ENCODE data around the gene NINJ2.

DNA sequence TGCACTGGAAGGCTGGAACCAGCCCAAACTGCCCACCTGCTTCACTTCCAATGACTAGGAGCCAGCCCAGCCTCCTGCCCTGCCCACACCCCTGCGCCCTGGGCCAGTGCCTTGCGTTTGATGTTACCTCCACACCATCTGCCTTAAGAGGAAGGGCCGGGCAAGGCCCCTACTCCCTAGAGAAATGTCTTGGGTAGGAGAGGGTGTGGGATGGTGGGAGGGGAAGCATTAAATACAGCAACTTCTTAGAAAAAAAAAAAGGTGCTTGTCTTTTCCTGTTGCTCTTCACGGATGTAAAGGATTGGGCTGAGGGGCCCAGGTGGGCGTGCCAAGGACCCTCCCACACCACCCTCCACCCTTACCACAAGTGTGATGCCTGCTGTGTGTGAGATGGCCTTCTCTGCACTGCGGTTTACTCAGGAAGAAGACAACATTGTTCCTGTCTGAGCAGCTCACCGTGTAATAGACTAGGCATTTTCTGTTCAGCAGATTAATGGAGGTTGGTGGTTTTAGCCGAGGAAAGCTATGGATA lies 99.9 kb downstream of the NINJ2 start:
- TF ChIP-seq POLR2A (IDR thresholded peaks at IDR 0.05): no peak
- TF ChIP-seq, protein P1, sequence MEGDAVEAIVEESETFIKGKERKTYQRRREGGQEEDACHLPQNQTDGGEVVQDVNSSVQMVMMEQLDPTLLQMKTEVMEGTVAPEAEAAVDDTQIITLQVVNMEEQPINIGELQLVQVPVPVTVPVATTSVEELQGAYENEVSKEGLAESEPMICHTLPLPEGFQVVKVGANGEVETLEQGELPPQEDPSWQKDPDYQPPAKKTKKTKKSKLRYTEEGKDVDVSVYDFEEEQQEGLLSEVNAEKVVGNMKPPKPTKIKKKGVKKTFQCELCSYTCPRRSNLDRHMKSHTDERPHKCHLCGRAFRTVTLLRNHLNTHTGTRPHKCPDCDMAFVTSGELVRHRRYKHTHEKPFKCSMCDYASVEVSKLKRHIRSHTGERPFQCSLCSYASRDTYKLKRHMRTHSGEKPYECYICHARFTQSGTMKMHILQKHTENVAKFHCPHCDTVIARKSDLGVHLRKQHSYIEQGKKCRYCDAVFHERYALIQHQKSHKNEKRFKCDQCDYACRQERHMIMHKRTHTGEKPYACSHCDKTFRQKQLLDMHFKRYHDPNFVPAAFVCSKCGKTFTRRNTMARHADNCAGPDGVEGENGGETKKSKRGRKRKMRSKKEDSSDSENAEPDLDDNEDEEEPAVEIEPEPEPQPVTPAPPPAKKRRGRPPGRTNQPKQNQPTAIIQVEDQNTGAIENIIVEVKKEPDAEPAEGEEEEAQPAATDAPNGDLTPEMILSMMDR (IDR thresholded peaks at IDR 0.05): no peak
